ENCODE results near the gene BRICD5.
A peak's percentile ranks its signal among the peaks of the same experiment; 100 is the strongest.

The BRICD5 gene

DNA sequence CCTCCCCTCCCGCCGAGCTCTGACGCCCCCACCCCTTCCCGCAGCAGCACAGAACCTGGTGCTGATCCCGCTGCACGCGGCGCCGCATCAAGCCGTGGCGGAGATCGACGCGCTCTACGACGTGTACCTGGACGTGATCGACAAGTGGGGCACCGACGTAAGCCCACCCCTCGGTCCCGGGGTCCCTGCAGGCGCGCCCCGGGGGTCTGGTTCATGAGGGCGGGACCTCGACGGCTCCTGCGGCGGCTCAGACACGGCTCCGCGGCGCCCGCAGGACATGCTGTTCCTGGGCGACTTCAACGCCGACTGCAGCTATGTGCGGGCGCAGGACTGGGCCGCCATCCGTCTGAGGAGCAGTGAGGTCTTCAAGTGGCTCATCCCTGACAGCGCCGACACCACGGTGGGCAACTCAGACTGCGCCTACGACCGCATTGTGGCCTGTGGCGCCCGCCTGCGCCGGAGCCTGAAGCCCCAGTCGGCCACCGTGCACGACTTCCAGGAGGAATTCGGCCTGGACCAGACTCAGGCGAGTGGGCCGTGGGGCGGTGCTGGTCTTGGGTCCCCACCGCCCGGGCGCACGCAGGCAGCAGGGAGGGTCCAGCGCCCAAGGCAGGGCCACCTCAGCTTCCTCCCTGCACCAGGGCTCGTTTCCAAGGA, 27.0 kb upstream of the BRICD5 start:
- DNase-seq: no peak
- ATAC-seq: no peak

DNA sequence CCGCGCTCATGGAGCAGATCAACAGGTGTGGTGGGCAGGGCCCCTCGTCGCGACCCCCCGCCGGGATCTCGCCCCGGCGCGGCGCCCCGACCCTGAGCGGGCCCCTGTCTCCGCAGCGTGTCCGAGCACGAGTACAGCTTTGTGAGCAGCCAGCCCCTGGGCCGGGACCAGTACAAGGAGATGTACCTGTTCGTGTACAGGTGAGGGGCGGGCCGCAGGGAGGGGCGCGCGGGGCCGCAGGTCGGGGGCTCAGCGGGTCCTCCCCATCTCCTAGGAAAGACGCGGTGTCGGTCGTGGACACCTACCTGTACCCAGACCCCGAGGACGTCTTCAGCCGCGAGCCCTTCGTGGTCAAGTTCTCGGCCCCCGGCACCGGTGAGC, 26.4 kb upstream of the BRICD5 start:
- ATAC-seq: no peak
- no peak for DNase-seq

DNA sequence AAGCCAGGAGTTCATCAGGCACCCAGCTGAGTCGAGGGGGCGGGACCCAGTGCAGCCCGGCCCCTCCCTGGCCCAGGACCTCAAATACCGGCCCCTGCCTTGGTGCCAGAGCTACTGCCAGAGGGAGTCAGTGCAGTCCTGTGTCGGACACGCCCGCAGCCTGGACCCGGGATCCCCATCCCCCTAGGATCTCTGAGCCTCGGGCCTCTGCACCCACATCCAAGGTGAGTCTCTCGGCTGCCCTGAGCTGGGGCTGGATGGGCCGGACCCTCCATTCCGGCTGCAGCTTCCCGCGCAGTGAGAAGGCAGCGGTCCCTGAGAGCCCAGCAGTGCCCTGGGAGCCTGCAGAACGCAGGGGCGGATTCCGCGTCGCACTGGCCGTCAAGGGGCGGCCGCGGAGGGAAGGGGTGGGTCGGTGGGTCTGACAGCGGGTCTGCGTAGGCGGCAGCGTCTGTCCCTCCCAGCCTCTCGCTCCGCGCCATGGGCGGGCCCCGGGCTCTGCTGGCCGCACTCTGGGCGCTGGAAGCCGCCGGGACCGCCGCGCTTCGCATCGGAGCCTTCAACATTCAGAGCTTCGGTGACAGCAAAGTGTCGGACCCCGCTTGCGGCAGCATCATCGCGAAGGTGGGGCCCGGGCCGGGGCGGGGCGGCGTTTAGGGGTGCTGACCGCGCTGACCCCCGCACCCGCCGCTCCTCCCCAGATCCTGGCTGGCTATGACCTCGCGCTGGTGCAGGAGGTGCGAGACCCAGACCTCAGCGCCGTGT, 25.9 kb upstream of the BRICD5 start, which contains the start of gene DNASE1L2:
Gene DNASE1L2, plus strand, starts transcription at position 108 of the 765 bp plus-strand sequence. Its CDS starts 373 bp downstream, at position 481.
- ATAC-seq: no peak
- DNase-seq: no peak

DNA sequence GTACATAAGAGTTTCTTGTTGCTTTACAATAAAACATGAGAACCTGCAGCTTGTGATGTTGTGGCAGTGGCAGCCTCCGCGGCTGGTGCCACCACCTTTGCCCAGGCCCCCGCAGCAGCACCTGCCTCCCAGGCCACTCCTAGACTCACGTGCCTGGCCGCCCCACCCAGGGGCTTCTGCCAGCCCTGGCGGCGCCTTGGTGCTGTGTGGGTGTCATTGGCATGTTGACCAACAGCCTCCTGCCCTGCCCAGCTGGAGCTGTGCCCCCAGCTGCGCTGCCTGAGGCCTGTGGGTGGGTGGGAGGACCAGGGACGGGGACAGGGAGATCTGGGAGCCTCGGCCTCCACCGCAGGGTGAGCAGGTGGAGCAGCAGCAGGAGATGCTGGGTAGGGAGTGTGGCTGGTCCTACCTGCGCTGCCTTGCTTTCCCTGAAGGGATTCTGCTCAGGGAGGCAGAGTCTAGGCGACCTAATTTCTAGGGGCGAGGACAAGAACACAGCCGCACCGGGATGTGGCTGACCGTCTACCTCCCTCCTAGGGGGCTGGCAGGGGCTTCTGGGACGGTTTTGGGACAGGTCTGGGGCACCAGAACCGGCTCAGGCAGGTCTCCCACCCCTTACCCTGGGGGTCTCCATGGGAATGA, 25.2 kb upstream of the BRICD5 start:
- ATAC-seq (no peak), DNase-seq (no peak)

DNA sequence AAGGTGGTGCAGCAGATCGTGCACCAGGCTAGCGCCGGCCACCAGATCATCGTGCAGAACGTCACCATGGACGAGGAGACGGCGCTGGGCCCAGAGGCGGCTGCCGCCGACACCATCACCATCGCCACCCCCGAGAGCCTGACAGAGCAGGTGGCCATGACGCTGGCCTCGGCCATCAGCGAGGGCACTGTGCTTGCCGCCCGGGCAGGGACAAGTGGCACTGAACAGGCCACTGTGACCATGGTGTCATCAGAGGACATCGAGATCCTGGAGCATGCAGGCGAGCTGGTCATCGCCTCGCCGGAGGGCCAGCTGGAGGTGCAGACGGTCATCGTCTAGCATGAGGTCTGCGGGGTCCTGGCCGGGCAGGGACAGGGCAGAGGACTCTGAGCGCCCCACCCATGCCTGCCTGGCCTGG, 24.6 kb upstream of the BRICD5 start:
- ATAC-seq: no peak
- DNase-seq: no peak

DNA sequence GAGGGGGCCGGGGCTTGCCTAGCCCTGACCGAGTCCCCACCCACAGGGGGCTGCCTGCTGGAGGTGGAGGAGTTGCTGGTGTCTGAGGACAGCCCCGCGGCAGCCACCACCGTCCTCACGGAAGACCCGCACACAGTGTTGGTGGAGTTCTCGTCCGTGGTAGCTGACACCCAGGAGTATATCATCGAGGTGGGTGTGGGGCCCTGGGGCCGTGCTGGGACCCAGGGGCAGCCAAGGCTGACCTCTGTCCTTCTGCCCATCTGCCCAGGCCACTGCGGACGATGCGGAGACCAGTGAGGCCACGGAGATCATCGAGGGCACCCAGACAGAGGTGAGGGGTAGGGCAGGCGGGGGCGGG, 24.1 kb upstream of the BRICD5 start:
- ATAC-seq (no peak), DNase-seq (no peak)

DNA sequence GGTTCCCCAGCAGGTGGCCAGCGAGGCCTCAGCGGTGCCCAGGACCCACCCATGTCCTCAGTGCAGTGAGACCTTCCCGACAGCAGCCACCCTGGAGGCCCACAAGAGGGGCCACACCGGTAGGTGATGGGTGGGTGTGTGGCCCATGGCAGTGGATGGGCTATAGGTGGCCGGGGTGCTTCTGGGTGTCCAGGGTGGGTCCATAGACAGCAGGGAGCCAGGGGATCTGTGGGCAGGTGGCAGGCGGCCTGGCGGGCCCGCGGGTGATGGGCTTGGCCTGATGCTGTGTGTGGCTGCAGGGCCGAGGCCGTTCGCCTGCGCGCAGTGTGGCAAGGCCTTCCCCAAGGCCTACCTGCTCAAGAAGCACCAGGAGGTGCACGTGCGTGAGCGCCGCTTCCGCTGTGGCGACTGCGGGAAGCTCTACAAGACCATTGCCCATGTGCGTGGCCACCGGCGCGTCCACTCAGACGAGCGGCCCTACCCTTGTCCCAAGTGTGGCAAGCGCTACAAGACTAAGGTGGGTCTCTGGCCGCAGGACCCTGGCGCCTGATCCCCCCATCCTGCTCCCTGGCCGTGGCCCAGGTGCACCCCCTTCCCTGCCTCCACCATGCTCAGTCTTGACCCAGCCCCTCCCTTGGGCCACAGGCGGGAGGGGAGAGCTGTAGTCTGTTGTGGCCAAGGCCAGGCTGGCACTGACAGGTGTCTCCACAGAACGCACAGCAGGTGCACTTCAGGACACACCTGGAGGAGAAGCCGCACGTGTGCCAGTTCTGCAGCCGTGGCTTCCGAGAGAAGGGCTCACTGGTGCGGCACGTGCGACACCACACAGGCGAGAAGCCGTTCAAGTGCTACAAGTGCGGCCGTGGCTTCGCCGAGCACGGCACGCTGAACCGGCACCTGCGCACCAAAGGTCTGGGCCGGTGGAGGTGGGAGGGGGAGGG, 23.5 kb upstream of the BRICD5 start:
- DNase-seq: no peak
- no peak for ATAC-seq

DNA sequence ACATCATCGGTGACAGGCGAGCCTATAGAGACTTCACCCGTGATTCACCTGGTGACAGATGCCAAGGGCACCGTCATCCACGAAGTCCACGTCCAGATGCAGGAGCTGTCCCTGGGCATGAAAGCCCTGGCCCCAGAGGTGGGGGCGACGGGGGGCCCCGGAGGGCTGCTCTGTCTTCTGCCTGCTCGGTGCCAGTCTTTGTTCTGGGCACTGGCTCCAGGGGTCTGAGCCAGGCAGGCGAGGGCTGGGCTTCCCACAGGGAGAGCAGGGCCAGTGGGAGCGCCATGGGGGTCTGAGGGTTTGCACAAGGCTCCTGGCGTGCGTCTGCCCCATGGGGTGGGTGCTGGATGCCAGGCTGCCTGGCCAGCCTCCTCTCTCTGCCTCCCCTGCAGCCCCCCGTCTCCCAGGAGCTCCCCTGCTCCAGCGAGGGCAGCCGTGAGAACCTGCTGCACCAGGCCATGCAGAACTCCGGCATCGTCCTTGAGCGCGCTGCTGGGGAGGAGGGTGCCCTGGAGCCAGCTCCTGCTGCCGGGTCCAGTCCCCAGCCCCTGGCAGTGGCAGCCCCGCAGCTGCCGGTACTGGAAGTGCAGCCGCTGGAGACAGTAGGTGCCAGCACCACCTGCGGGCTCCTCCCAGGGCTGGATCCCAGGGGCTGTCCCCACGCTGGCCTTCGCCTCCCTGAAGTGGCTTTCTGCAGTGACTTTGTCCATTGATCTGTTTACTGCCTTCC, 22.5 kb upstream of the BRICD5 start:
- DNase-seq: no peak
- no peak for ATAC-seq

DNA sequence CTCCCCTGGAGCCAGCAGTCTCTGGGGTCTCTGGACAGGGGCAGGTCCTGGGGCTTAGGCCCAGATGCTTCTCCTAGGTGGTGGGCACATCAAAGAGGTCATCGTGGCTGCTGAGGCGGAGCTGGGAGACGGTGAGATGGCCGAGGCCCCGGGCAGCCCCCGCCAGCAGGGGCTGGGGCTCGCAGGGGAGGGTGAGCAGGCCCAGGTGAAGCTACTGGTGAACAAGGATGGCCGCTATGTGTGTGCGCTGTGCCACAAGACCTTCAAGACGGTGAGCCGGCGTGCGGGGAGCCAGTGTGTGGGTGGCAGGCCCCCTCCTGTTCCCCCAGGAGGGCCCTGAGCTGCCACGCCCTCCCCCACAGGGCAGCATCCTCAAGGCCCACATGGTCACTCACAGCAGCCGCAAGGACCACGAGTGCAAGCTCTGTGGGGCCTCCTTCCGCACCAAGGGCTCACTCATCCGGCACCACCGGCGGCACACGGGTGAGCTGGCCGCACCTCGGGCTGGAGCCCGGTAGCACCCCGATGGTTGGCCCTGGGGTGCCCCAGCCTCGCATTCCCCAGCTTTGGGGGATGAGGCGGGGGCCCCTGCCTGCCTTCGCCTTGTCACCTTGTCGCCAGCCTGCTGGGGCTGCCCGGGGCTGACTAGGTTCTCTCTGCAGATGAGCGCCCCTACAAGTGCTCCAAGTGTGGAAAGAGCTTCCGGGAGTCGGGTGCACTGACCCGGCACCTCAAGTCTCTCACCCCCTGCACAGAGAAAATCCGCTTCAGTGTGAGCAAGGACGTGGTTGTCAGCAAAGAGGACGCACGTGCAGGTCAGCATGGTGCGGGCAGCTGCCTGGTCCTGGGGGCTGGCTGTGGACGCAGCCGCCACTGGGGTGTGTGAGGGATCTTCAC, 21.7 kb upstream of the BRICD5 start:
- DNase-seq: no peak
- ATAC-seq: no peak

DNA sequence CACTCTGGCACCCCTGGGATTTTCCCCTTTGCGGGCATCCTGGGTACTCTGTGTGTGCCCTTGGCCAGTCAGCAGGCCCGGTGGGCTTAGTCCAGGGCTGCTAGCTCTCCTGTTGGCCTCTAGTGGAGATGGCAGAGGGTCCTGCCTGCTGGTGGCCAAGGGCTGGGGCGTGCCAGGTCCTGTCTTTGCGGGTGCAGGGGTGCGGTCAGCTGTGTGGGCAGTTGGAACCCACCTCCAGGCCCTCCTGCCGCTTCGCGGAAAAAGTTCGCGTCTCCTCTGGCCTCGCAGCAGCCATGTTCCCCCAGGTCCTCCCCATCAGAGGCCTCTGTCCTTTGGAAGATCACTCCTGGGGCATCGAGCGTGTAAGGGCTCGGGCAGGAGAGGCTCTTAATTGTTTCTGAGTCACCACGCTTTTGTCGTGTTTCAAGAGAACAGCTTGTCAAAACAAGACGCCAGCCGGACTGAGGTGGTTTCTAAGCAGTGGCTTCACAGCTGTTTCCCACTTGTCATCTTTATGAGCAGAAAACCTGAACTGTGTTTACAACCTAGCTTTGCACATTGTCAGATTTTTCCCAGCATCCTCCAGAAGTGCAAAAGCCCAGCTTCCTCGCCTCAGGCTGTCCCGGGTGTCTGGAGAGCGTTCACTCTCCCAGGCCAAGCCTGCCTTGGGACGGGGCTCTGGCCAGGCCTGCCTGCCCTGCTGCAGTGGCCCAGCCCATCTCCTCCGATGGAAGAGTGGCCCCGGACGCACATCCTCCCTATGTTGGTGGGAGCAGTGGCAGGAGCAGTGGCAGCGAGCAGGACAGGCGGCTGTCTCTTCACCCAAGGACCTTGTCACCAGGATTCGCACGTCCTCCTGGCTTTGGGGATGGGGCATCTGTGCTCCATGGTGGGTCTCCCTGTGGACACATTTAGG, 20.6 kb upstream of the BRICD5 start:
- no peak for DNase-seq

DNA sequence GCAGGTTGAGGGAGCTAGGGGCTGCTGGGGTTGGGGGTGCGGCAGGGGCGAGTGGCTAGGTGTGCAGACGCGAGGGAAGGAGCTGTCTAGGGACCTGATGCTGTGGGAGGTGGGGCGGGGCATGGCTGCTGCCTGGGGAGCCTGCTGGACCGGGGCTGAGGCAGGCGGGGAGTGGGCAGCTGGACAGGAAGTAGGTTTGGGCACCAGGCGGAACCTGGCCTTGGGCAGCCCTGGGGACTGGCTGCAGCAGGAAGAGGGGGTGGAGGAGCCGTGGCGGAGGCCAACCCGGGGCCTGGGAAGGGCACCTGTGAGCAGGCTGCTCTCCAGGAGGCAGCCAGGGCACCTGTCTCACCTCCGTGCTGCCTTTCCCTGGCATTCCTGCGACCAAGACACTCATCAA, 19.7 kb upstream of the BRICD5 start:
- no peak for ATAC-seq
- DNase-seq: no peak

More for the DNA sequence above, 20.6 kb upstream of the BRICD5 start:
- ATAC-seq: no peak

DNA sequence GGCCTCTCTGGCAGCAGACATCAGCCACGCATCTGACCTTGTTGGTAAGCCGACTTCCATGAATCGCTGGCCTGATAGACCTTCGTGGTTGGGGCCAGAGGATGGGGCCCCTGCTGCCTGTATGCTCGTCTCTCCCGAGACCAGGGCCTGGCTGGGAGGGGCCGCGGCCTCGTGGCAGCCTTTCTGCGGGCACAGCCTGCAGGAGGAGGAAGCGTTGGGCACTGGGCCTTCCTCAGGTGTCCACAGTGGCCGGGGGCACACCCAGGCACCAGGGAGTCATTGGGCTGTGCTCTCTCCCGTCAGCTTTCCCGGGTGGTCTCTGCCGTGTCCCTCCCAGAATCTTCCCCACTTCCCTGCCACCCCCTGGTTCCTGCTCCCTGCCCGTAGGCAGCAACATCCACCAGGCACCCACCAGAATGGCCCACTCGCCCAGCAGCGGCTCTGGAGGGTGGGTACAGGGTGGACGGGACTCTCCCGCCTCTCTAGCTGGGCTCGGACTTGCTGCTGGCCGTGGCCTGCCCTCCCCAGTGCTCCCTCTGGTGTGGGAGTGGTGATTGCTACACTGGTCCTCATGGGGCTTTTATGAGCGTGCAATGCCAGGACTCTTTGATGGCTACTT, 19.1 kb upstream of the BRICD5 start:
- no peak for DNase-seq
- no peak for ATAC-seq

DNA sequence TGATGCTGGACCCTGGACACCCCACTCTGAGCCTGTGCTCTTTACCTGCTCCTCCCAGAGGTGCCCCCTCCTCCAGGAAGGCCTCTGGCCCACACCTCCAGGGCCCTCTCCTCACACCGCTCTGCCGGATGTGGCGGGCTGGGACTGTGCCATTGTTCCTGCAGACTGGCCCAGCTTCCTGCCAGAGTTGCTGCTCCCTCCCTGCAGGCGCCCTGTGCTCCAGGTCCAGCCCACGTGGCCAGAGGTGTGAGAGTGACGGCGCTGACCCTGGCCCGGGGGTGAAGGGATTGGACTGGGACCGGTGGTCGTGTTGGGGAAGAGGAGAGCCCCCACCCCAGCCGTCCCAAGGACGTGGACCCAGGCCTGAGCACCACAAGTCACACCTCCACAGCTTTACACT, 18.4 kb upstream of the BRICD5 start:
- ATAC-seq (no peak), DNase-seq (no peak)

DNA sequence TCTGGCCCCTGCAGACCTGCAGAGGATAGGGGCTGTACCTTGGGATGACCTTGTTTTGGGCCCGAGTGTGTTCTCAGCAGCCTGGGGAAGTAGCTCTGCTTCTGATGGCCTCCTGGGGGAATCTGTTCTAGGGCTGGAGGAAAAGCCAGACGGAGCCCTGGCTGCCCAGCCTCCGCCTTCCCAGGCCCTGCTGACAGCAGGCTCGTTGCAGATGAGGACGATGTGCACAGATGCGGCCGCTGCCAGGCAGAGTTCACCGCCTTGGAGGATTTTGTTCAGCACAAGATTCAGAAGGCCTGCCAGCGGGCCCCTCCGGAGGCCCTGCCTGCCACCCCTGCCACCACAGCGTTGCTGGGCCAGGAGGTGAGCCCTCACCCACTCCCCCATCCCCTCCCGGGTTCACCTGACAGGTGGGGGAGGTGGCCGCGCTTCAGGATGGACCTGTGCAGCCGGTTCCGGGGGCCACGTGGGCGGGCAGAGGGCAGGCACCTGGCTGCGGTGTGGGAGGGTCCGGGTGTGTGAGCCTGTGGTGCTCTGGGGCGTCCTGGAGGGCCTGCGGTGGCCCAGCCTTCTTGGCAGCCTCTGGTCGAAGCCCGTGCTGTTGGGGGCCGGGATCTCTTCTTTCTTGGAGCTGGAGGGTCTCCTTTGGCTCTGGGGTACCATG, 17.6 kb upstream of the BRICD5 start:
- DNase-seq (no peak), ATAC-seq (no peak)

DNA sequence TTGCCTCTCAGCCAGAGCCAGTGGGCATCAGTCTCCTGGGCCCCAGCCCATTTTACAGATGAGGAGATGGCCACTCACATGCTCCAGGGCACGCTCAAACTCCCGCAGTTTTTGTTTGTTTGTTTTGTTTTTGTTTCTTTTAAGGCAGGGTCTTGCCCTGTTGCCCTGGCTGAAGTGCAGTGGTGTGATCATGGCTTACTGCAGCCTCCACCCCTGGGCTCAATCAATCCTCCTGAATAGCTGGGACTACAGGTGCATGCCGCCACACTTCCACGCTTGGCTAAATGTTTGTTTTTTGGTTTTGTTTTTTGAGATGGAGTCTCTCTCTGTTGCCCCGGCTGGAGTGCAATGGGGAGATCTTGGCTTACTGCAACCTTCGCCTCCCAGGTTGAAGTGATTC, 16.3 kb upstream of the BRICD5 start:
- ATAC-seq: no peak
- no peak for DNase-seq

DNA sequence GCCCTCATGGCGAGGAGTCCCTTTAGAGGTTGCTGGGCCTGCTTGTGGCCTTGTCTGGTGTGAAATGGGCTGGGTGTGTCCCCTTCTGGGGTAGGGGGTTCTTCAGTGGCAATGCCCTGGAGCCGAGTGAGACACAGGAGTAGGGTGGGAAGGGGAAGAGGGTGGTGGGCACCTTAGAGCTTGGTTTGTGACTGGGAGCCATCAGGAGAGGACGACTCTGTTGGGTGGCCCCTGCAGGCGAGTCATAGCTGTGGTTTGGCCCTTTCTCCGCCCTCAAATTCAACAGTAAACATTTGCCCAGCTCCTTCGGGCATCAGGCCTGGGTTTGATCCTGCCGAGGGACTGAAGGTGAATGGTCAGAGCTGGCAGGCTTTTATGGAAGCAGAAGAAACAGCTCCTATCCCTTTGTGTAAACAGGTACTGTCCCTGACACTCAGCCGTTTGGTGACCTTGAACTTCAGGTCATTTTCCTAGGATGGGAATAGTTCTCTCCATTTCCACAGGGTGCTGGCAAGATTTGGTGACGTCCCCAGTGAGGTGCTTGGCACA, 15.7 kb upstream of the BRICD5 start:
- DNase-seq: no peak
- no peak for ATAC-seq

DNA sequence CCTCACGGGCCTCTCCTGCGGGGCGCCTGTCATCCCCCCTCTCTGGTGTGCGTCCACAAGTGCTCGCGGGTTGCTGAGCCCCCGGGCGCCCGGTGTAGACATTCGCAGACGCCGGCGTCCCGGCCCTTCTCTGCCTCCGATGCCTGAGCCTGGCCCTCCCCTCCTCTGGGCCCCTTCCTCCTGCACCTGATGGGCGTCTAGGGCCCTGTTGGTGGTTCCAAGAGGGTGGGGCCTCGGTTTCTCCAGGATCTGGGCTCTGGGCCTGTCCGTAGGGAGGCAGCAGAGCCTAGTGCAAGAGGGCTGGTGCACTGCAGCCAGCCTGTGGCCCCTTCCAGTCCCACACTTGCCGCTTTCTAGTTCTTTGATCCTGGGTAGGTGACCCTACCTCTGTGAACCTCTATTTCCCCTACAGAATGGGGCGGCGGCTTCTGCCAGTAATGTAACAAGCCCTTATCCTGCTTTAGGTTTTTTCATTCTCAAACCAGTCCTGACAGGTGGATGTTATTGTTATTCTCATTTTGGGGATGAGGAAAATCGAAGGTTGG, 13.4 kb upstream of the BRICD5 start:
- DNase-seq: peak; percentile 39

More for the DNA sequence above, 13.4 kb upstream of the BRICD5 start:
- peak; percentile 4 for ATAC-seq

Data from stimulated activated naive CD8-positive, alpha-beta T cell treated with anti-CD3 and anti-CD28 coated beads, Interleukin-15, Interleukin-2, amounts not matched to agents 100 U/mL and 50 U/mL, for 24 hours (primary cell).